Endometrial microvascular endothelial cells (primary cell): ENCODE measurements around the gene PSME4. TPM values are rescaled to one million over a fixed set of nuclear protein-coding genes. Genes with fewer than 3 reads are reported as not detected.

Source experiments
- in situ Hi-C: cut with HindIII; loops from 2 replicates; pipeline ENCODE4 v1.10.0; 2017; ENCODE audit warnings: low sequenced_read_pairs, low pct_unique_long_range_greater_than_20kb; ENCODE audit errors: inconsistent ontology term
- total RNA-seq: library from RNA; depleted of rRNA; stranded (reverse); fragments of >200 nt; gene quantifications from one replicate; pipeline ENCODE4 v1.2.3, GENCODE V29; 2015; ENCODE audit errors: inconsistent ontology term

Gene PSME4
- total RNA-seq, 1 donor from 2014 or later: 69.4 TPM

DNA sequence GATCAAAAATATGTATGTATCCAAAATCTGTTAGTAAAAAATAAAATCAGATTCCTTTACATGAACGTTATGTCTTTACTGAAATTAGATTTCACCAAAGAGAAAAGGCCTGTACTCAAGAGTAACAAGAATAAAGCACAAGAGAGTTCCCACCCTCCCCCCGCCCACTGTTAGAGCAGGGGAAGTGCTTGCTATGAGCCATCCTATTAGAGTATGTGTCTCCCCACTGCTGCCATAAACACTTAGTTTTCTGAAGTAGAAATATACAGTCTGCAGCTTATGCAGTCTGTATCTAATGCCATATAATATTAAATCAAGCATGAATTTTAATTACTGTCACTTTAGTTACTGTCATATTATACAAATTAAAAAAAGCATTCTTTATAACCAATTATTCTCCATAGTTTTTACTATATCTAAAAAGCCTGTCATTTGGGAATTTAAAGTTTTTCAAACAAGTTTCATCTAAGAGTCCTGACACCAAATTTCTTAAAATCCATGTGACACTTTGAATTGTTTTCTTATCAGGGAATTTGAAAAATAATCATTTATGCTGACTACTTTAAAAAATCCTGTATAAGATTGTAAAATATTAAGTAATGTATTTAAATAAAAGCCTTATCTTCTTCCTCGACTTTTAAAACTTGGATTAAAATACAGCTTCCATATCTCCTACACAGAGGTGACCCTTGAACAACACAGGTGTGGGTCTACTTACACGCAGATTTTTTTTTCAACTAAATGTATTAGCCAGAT, 59.2 kb downstream of the PSME4 start:
- in situ Hi-C loops: no loop called here

DNA sequence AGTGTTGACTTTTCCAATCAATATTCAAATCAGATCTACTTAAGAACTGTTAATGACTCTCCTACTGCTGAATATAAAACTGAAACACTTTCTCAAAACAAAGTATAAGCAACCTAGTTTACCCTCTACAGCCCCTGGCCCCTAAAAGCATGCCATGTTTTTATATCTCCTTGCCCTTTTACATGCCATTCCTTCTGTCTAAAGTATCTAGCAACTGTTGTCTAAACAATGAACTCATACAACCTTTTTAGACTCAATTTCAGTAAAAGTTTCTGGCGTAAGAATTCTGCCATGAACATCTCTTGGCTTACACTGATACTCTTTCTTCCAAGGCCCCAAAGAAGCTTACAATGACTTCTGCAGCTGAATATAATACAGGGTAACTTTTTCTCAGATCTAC, 63.2 kb downstream of the PSME4 start:
- in situ Hi-C loops: no loop called here

DNA sequence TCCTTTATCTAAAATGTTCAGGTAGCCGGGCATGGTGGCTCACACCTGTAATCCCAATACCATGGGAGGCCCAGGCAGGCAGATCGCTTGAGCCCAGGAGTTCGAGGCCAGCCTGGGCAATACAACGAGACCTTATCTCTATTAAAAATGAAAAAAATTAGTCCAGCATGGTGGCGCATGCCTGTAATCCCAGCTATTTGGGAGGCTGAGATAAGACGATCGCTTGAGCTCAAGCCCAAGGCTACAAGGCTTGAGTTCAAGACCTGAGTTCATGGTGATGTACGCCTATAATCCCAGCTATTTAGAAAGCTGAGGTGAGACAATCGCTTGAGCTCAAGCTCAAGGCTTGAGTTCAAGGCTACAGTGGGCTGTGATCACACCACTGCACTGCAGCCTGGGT, 65.4 kb downstream of the PSME4 start:
- in situ Hi-C loops: no loop called here

DNA sequence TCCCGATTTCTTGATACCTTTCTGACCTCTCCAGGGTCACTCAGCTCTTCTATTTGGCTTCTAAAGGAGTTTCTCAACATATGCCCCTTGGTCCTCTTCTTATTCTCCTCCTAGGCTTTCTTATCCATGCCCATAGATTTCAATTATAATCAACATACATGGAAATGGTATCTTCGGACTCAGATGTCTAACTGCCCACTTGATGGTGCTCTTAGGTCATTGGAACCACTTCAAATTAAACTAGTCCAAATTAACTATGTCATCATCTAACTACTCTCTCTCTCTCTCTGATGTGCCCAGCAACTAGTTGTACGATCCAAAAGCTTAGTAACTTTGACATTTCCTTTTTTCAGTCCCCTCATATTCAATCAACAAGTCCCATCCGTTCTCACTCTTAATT, 67.8 kb downstream of the PSME4 start:
- in situ Hi-C loops: no loop called here

DNA sequence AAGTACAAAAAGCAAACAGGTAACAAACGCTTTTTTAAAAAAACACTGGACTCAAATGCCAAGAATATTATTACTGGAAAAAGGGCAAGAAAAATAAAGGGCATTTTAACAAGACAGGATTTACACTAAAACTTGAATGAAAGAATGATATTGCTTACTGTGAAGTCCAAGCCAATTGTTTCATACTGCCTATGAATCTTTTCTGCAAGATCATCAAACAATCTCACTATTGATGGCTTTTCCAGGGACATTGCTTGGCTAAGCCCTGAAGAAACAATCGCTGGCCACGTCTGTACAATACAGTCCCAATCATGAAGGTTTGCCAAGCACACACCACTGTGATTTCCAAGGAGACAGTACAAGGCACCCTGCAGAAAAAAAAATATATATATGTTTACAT, 69.6 kb downstream of the PSME4 start:
- in situ Hi-C loops: no loop called here

DNA sequence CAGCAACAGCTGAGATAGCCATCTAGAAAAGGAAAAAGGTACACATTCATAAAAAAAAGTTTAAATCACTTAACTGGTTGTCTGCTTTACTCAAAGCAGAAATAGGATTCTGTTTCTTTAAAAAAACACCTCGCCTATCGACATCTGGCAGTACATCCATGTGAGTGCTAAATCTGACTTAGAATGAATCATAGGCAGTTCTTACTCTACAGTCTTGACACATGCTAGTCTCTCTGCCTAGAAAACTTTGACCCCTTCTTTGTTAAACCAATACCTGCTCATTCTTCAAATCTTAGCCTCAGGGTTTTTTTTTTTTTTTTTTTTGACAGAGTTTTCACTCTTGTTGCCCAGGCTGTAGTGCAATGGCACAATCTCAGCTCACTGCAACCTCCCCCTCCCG, 73.9 kb downstream of the PSME4 start:
- in situ Hi-C loops: no loop called here

DNA sequence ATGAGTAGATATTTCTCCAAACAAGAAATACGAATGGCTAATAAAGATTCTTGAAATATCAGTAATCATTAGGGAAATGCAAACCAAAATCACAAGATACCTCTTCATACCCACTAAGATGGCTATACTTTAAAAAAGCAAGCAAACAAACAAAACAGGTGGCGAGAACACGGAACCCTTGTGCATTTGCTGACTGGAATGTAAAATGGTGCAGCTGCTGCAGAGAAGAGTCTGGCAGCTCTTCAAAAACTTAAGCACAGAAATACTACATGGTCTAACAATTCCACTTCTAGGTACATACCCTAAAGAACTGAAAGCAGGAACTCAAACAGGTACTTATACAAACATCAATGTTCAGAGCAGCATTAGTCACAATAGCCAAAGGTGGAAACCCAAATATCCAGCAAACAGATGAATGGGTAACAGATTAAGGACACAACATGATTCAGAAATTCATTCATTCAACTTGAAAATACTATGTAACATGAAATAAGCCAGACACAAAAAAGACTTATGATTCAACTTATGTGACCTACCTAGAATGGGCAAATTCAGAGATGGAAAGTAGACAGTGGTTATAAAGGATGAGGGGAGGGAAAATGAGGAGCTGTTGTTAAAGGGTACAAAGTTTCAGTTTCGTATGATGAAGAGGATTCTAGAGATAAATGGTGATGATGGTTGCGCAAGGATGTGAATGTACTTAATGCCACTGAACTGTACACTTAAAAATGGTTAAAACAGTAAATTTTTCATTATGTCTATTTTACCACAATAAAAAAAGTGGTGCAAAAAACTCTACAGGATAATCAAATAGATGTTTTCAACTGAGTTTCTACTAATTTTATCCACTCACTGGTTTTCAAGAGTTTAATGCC, 84.2 kb downstream of the PSME4 start:
- in situ Hi-C loops: no loop called here

DNA sequence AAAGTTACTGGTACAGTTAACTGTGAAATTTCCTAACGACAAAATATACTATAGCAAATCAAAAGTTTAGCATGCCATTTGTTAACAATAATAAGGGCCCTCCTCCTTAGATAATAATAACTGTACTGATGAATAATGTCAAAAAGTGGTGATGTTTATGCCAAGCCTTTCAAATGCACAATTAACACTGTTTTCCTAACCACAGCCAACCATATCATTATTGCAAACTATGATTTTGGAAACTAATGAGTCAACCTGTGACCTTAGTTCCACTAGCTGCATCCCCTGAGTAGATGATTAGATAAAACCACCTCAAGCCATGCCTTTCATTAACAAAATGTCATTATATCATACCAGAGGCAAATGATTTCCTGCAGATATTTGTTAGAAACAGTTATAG, 85.9 kb downstream of the PSME4 start:
- in situ Hi-C loops: no loop called here

DNA sequence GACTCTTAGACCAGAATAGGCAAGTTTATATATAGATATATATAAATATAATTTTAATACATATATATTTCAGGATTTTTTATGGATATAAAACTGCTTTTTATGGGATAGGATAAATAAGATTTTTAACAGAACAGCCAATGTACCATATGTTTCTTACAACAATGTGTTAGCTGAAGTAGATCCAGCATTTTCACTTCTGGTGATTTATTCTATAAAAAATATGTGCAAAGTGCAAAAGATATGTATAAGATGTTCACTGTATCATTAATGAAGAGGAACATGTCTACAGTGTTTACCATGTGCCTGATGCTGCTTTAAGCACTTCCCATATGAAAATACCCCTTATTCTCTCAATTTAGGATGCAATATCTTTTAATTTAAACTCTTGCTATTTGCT, 88.8 kb downstream of the PSME4 start:
- in situ Hi-C loops: no loop called here

DNA sequence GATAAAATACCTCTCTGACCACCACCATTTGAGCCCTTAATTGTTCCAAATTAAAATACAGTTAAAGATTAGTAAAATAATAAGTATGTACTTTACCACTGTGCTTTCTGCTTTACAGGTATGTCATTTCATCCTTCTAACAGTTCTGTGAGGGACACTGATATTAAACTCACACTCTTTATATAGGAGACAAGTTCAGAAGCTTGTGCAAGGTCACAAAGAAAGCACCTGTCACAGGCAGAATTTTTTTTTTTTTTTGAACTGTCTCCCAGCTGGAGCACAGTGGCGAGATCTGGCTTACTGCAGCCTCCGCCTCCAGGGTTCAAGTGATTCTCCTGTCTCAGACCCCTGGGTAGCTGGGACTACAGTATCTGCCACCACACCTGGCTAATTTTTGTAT, 89.4 kb downstream of the PSME4 start:
- in situ Hi-C loops: no loop called here

DNA sequence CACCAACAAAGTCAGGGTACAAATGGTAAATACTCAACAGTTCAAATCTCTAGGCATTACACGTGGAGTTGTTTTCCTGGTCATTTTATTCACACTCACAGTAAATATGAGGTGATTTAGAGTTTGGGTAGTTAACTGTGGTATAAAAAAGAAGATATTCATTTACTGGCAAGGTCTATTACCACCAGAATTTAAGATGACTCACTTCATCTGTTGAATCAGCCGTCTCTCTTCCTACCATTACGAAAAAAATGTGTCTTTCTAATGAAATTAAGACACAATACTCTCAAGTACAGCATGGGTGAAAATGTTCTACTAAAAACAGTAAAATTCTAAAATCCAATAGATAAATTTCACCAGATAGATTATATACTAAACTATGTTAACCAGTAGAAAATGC, 90.0 kb downstream of the PSME4 start:
- in situ Hi-C loops: no loop called here

DNA sequence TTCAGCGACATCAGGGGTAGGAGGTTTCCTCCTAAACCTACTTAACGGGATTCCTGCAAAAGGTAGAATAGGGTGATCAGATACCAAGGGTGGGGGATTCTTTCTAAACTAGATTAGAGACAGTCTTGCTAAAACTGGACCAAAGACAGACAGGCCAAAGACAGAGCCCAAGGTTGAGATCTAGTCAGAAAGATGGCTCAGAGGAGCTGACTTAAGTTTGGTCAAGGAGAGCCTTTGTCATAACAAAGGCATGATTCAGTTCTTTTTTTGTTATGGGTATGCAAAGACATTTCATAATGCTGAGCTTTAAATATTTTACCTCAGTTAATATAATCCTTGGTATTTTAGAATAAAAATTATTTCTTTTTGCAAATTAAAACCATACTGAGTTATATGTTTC, 93.2 kb downstream of the PSME4 start:
- in situ Hi-C loops: no loop called here

DNA sequence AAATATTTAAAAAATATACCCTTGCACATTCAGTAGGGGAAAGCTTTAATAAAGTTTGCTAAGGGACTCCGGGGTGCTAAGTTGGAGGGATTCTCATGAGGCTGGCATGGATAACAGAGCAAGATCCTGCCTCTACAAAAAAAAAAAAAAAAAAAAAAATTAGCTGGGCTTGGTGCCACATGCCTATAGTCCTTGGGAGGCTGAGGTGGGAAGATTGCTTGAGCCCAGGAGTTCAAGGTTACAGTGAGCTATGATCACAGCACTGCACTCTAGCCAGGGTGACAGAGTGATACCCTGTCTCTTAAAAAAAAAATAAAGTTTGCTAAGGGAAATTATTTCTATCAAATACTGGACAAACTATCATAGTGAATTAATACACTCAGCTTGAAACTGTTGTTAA, 93.7 kb downstream of the PSME4 start:
- in situ Hi-C loops: no loop called here

DNA sequence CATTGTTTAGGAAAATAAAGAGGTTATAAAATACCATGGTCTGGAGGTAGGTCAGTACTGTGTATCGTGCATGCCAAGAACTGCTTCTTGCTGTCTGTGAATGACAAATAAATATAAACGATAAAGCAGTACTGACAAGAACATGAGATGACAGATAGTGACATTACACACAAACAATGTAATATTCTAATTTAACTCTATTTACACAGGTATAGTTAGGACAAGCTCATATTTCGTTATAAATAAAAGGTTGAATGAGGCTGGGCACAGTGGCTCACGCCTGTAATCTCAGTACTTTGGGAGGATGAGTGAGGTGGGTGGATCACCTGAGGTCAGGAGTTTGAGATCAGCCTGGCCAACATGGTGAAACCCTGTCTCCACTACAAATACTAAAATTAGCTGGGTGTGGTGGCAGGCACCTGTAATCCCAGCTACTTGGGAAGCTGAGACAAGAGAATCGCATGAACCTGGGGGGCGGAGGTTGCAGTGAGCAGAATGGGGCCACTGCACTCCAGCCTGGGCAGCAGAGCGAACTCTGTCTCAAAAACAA, 96.3 kb downstream of the PSME4 start:
- in situ Hi-C loops: no loop called here

DNA sequence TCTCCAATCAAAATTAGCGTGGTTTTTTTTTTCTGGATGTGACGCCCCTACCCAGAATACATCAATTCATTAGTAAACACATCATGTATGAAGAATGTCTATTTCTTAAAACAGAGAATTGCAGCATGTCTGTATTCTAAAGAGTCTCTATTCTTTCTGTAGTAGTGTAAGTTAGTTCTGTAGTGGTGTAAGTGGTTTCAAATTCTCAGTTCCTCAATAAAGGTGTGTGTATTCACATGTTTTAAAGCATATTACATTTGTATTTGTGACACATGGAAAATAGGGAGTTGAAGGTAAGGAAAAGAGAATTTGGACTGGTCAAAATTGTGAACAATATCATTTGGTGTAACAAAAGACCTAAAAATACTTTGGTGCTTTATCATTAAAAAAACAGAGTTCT, 103.0 kb downstream of the PSME4 start:
- in situ Hi-C loops: no loop called here

DNA sequence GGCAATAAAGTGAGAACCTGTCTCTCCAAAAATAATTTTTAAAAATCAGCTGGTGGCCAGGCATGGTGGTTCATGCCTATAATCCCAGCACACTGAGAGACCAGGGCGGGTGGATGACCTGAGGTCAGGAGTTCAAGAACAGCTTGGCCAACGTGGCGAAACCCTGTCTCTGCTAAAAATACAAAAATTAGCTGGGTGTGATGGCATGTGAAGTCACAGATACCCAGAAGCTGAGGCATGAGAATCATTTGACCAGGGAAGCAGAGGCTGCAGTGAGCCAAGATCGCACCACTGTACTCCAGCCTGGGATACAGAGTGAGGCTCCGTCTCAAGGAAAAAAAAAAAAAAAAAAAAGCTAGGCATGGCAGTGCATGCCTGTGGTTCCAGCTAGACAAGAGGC, 103.6 kb downstream of the PSME4 start:
- in situ Hi-C loops: no loop called here

DNA sequence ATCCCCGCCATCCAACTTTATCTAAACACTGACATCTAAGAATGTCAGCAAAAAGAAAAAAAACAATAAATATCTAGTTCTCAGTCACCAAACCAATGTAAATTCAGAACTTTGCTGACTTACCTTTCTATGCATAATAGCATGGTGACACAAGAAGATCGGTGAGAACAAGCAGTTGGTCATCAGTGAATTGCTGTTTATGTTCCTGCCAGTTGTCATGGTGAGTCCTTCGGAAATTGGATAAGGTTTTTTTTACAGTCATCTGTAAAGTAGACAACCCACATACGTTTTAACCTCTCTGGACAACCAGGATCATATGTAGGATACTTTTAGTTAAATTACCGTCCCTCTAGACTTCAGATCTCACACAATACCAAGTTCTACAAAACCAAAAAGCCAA, 104.8 kb downstream of the PSME4 start:
- in situ Hi-C loops: no loop called here

DNA sequence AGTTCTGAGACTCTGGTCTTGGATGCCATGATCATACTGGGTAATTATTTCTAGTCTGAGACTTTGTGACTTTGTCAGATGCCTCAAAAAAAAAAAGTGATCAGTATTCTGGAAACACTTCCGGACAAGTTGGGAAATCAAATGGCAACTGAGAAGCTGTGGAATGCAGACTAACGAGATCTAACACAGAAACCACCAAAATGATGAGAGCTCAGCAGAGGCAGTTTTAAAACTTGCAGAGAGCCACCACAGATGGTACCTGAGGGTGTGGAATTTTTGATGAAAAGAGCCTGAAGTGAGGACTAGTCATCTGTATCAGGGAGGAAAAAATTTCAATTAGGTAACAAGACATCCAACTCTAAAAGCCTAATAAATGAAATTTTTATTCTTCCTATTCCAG, 105.5 kb downstream of the PSME4 start:
- in situ Hi-C loops: no loop called here

DNA sequence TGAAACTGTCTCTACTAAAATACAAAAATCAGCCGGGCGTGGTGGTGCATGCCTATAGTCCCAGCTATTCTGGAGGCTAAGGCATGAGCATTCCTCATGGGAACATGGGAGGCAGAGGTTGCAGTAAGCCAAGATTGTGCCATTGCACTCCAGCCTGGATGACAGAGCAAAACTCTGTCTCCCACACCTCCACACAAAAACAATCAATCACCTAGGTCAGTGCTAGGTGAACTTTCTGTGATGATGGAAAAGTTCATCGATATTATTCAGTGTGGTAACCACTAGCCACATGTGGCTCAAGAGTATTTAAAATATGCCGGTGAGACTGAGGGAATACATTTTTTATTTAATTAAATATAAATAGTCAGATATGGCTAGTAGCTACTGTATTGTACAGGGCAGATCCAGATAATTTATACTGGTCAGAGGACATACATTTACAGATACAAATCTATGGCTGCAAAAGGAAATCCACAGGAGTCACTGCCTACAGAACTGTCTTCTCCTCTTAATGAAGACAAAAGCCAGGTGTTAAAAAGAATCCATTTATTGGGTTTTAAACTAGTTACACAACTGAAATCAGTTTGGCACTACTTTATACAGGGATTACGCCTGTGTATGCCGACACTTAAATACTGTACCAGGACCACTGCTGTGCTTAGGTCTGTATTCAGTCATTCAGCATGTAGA, 107.1 kb downstream of the PSME4 start:
- in situ Hi-C loops: no loop called here

DNA sequence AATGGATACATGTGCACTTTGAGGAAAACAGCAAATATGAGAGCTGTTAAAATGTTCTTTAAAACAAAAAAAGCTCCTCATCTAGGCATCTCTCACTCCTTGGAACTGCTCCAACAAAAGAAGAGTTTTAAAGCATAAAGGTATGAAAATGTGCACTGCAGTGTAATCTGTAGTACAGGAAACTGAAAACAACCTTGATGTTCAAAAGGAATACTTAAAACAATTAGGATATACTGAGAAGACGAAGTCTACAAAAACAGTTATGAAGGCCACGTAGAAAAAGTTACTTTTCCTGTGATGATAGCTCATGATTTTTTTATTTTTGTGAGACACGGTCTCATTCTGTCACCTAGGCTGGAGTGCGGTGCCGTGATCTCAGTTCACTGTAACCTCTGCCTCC, 109.0 kb downstream of the PSME4 start:
- in situ Hi-C loops: no loop called here
